ENCODE measurements around the gene KCNIP4.
"Not testable (repeated sequence)": the region's sequence is repeated elsewhere in the genome, so short reads cannot be mapped to it uniquely, and the experiment has no call there.

Gene KCNIP4

GRCh38 chr4:21948347-21949072 lies at the start of gene KCNIP4:
Gene KCNIP4 (minus strand): TSS chr4:21948772.
- DNase-seq = no peak

GRCh38 chr4:21996618-21997017 lies 48.0 kb upstream of the KCNIP4 start:
- not testable (repeated sequence) for DNase-seq

GRCh38 chr4:21992330-21992729 lies 43.8 kb upstream of the KCNIP4 start:
- no peak for DNase-seq

- DNase-seq = no peak
Observed at GRCh38 chr4:21991562-21991961, 43.0 kb upstream of the KCNIP4 start.

GRCh38 chr4:21991050-21991449 lies 42.5 kb upstream of the KCNIP4 start:
- DNase-seq = no peak

- no peak for DNase-seq
Observed at GRCh38 chr4:21989351-21989750, 40.8 kb upstream of the KCNIP4 start.

GRCh38 chr4:21986307-21986706 lies 37.7 kb upstream of the KCNIP4 start:
- no peak for DNase-seq

GRCh38 chr4:21982087-21982486 lies 33.5 kb upstream of the KCNIP4 start:
- no peak for DNase-seq

- no peak for DNase-seq
Observed at GRCh38 chr4:21979196-21979595, 30.6 kb upstream of the KCNIP4 start.

GRCh38 chr4:21976166-21976565 lies 27.6 kb upstream of the KCNIP4 start:
- DNase-seq = no peak

GRCh38 chr4:21973850-21974249 lies 25.3 kb upstream of the KCNIP4 start:
- DNase-seq = no peak

- no peak for DNase-seq
Observed at GRCh38 chr4:21964762-21965319, 16.3 kb upstream of the KCNIP4 start.

GRCh38 chr4:21962691-21963090 lies 14.1 kb upstream of the KCNIP4 start:
- no peak for DNase-seq

GRCh38 chr4:21960793-21961192 lies 12.2 kb upstream of the KCNIP4 start:
- DNase-seq = no peak

GRCh38 chr4:21954916-21955315 lies 6.3 kb upstream of the KCNIP4 start:
- DNase-seq = no peak

- DNase-seq = no peak
Observed at GRCh38 chr4:21953653-21954052, 5.1 kb upstream of the KCNIP4 start.

- DNase-seq = no peak
Observed at GRCh38 chr4:21952549-21952948, 4.0 kb upstream of the KCNIP4 start.

GRCh38 chr4:21949073-21949457 lies 493 bp upstream of the KCNIP4 start:
- no peak for DNase-seq

- DNase-seq = no peak
Observed at GRCh38 chr4:21947791-21948346, 703 bp downstream of the KCNIP4 start.

GRCh38 chr4:21946858-21947257 lies 1.7 kb downstream of the KCNIP4 start:
- no peak for DNase-seq

- no peak for DNase-seq
Observed at GRCh38 chr4:21921526-21922180, 26.9 kb downstream of the KCNIP4 start.

- no peak for DNase-seq
Observed at GRCh38 chr4:21915761-21916160, 32.8 kb downstream of the KCNIP4 start.

- DNase-seq = no peak
Observed at GRCh38 chr4:21901831-21902230, 46.7 kb downstream of the KCNIP4 start.

GRCh38 chr4:21901281-21901680 lies 47.3 kb downstream of the KCNIP4 start:
- DNase-seq = no peak
